KMS-11 (cell line): ENCODE results near the gene LRRC49.
A peak's percentile ranks its signal among the peaks of the same experiment; 100 is the strongest.
"Not testable (repeated sequence)": the region's sequence is repeated elsewhere in the genome, so short reads cannot be mapped to it uniquely, and the experiment has no call there.

Experiments used
- H2AFZ ChIP-seq: fragments of 200-600 bp; sonication (generic); 2 replicates; pipeline ENCODE4 v1.6.1; 2016; ENCODE audit warnings: antibody characterized with exemption, mixed run types, low read depth
- H3K27ac ChIP-seq: fragments of 200-600 bp; sonication (generic); 2 replicates; pipeline ENCODE4 v1.6.1; 2016; ENCODE audit warnings: mild to moderate bottlenecking, mixed run types
- H3K27me3 ChIP-seq: fragments of 200-600 bp; sonication (generic); 2 replicates; pipeline ENCODE4 v1.6.1; 2017; ENCODE audit warnings: mild to moderate bottlenecking, low read depth, mixed run types, moderate library complexity; ENCODE audit not compliant: insufficient read depth
- H3K36me3 ChIP-seq: fragments of 200-600 bp; sonication (generic); 2 replicates; pipeline ENCODE4 v1.6.1; 2017; ENCODE audit warnings: mild to moderate bottlenecking, mixed run types; ENCODE audit not compliant: insufficient read depth
- H3K4me1 ChIP-seq: fragments of 200-600 bp; sonication (generic); 2 replicates; pipeline ENCODE4 v1.6.1; 2016; ENCODE audit warnings: mild to moderate bottlenecking, low read depth, mixed run types; ENCODE audit not compliant: poor library complexity, severe bottlenecking
- H3K4me2 ChIP-seq: fragments of 200-600 bp; sonication (generic); 2 replicates; pipeline ENCODE4 v1.7.0; 2016; ENCODE audit warnings: mild to moderate bottlenecking, mixed run types
- H3K4me3 ChIP-seq: fragments of 200-600 bp; sonication (generic); IDR thresholded peaks from 2 replicates; pipeline ENCODE4 v1.6.1; 2017; ENCODE audit warnings: low read depth, low read length, mixed read lengths; ENCODE audit not compliant: insufficient read depth
- H3K79me2 ChIP-seq: fragments of 200-600 bp; sonication (generic); 2 replicates; pipeline ENCODE4 v1.6.1; 2016; ENCODE audit warnings: low read depth, mixed run types; ENCODE audit not compliant: insufficient read depth
- H3K9ac ChIP-seq: fragments of 200-600 bp; sonication (generic); 2 replicates; pipeline ENCODE4 v1.6.1; 2016; ENCODE audit warnings: mild to moderate bottlenecking, mixed run types
- H4K20me1 ChIP-seq: fragments of 200-600 bp; sonication (generic); 2 replicates; pipeline ENCODE4 v1.6.1; 2016; ENCODE audit warnings: mild to moderate bottlenecking, mixed run types; ENCODE audit not compliant: insufficient read depth
- CTCF ChIP-seq: fragments of 200-600 bp; sonication (generic); conservative IDR thresholded peaks from 2 replicates; pipeline ENCODE4 v1.6.1; 2017; ENCODE audit warnings: low read depth, mild to moderate bottlenecking, antibody characterized with exemption, low read length, moderate library complexity, mixed read lengths

The LRRC49 gene

GRCh38 chr15:70867911-70868467, 24.6 kb upstream of the LRRC49 start:
- H3K27me3 ChIP-seq = no peaks in the 10 kb centered on the region
- no peak overlapping the region for H2AFZ ChIP-seq
- peaks cover 19% of the 10 kb centered on the region for H3K4me1 ChIP-seq
- H3K4me2 ChIP-seq = no peak overlapping the region
- H3K36me3 ChIP-seq = no peaks in the 10 kb centered on the region
- H3K4me3 ChIP-seq = no peak overlapping the region
- no peak overlapping the region for H3K9ac ChIP-seq
- H3K79me2 ChIP-seq = no peaks in the 10 kb centered on the region
- TF ChIP-seq CTCF = no peak
- H4K20me1 ChIP-seq = no peaks in the 10 kb centered on the region
- no peak overlapping the region for H3K27ac ChIP-seq

GRCh38 chr15:70869346-70869745, 23.3 kb upstream of the LRRC49 start:
- H3K4me2 ChIP-seq = peak overlapping the region; percentile 64; the same call in 1 of the 2 replicates
- H3K27ac ChIP-seq = no peak overlapping the region
- TF ChIP-seq CTCF = no peak
- no peak overlapping the region for H3K4me3 ChIP-seq
- no peaks in the 10 kb centered on the region for H3K27me3 ChIP-seq
- no peaks in the 10 kb centered on the region for H3K36me3 ChIP-seq
- H3K9ac ChIP-seq = no peak overlapping the region
- peak overlapping the region; percentile 19; the same call in 1 of the 2 replicates for H2AFZ ChIP-seq
- H3K4me1 ChIP-seq = peaks cover 19% of the 10 kb centered on the region
- H4K20me1 ChIP-seq = no peaks in the 10 kb centered on the region
- H3K79me2 ChIP-seq = no peaks in the 10 kb centered on the region

DNA sequence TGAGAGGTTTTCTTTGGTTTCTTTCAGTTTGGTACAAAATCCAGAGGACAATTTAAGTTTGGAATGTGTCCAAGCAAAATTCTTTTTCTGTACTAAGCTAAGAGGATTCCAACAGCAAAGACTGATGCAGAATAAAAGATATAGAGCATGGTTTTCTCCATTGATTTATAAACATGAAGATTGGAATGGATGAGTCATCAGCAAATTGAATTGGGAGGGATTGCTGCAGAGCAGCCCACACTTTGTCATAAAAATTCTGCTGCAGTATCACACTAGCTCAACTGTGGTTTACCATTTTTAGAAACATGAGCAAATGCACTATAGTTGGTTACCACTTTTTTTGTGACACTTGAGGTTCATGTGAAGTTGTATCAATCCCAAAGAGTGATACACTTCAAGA, 22.6 kb upstream of the LRRC49 start:
- Histone ChIP-seq H3K9ac (no peak overlapping the region), H3K4me2 (peak overlapping the region; percentile 64), H4K20me1 (no peaks in the 10 kb centered on the region), H3K4me3 (no peak overlapping the region), H2AFZ (no peak overlapping the region), H3K79me2 (no peaks in the 10 kb centered on the region), H3K4me1 (peaks cover 19% of the 10 kb centered on the region), H3K27me3 (no peaks in the 10 kb centered on the region), H3K27ac (0 out of 2 replicates have a peak overlapping the region, but pooled peaks have one; percentile 8), H3K36me3 (no peaks in the 10 kb centered on the region)
- TF ChIP-seq CTCF = no peak

DNA sequence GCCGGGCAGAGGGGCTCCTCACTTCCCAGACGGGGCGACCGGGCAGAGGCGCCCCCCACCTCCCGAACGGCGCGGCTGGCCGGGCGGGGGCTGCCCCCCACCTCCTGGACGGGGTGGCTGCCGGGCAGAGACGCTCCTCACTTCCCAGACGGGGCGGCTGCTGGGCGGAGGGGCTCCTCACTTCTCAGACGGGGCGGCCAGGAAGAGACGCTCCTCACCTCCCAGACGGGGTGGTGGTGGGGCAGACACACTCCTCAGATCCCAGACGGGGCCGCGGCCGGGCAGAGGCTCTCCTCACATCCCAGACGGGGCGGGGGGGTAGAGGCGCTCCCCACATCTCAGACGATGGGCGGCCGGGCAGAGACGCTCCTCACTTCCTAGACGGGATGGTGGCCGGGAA, 21.1 kb upstream of the LRRC49 start:
- H3K36me3 ChIP-seq, H3K4me3 ChIP-seq, H3K79me2 ChIP-seq, H3K9ac ChIP-seq, H4K20me1 ChIP-seq, H2AFZ ChIP-seq, H3K27ac ChIP-seq, H3K4me2 ChIP-seq, H3K27me3 ChIP-seq: not testable (repeated sequence)
- H3K4me1 ChIP-seq = peaks cover 29% of the 10 kb centered on the region

- H3K4me2 ChIP-seq = no peak overlapping the region
- no peak overlapping the region for H3K4me3 ChIP-seq
- no peaks in the 10 kb centered on the region for H3K27me3 ChIP-seq
- H3K36me3 ChIP-seq = no peaks in the 10 kb centered on the region
- peaks cover 33% of the 10 kb centered on the region for H3K4me1 ChIP-seq
- no peak overlapping the region for H3K9ac ChIP-seq
- H3K27ac ChIP-seq = no peak overlapping the region
- TF ChIP-seq CTCF = no peak
- no peak overlapping the region for H2AFZ ChIP-seq
- H3K79me2 ChIP-seq = no peaks in the 10 kb centered on the region
- H4K20me1 ChIP-seq = no peaks in the 10 kb centered on the region
These were observed 19.2 kb upstream of the LRRC49 start for GRCh38 chr15:70873232-70874054.
